ENCODE data around the gene TMEM9.

DNA sequence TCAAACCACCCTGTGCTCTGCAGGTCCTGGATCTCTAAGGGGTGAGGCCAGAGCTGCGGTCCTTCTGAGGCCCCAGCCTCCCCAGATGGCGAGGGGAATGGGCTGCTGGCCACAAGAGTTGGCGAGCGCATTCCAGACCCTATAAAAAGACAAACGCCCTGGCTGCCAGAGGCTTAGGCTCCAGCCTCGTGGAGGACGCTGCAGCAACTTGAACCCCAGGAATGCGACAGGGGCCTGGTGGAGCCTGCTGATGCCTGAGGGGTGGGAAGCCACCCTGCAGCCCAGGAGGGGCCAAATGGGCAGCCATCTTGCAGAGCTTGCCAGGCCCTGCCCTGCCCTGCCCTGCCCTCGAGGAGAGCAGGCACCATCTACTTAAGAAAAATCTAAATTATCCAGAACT lies 50.6 kb downstream of the TMEM9 start:
- TF ChIP-seq POLR2A (IDR thresholded peaks at IDR 0.05; ENCODE audit: low read depth, low read length) (no peak), POLR2AphosphoS5 (IDR thresholded peaks at IDR 0.05; ENCODE audit: low read depth, low read length) (no peak), TAF1 (IDR thresholded peaks at IDR 0.05; ENCODE audit: low read depth, low read length) (no peak)
